Sigmoid colon (tissue), 4 donors: Measurements from ENCODE around the gene CD248.

Experiments used
- EP300 ChIP-seq, 4 donors: sonication (generic); formaldehyde crosslinking; IDR thresholded peaks; one replicate each; pipeline ENCODE4 v1.6.1; 2017; ENCODE audit warnings: antibody characterized with exemption in 4 of 4
- POLR2AphosphoS5 ChIP-seq, 4 donors: sonication (generic); formaldehyde crosslinking; IDR thresholded peaks; one replicate each; pipeline ENCODE4 v1.6.1; 2017; ENCODE audit warnings: antibody characterized with exemption in 4 of 4
- TF ChIP-seq, protein P1 (sequence below), 4 experiments: fragments of 450-650 bp in 3 of 4; fragments of 200-600 bp in 1 of 4; IDR thresholded peaks; one replicate each; pipeline ENCODE4 v1.5.1; 2016 to 2019; ENCODE audit warnings: antibody characterized with exemption in 4 of 4, mild to moderate bottlenecking in 3 of 4, moderate library complexity in 2 of 4

DNA sequence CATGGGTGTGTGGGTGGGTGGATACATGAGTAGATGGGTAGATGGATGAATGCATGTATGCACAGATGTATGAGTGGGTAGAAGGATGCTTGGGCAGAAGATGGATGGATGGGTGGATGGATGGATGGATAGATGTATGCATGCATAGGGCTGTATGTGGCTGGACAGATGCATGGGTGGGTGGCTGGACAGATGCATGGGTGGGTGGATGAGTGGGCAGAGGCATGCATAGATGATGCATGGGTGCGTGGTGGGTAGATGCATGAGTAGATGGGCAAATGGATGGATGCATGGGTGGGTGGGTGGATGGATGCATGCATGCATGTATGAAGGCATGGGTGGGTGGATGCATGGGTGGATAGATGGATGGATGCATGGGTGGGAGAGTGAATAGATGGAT lies 6.8 kb upstream of the CD248 start:
- TF ChIP-seq, protein P1, sequence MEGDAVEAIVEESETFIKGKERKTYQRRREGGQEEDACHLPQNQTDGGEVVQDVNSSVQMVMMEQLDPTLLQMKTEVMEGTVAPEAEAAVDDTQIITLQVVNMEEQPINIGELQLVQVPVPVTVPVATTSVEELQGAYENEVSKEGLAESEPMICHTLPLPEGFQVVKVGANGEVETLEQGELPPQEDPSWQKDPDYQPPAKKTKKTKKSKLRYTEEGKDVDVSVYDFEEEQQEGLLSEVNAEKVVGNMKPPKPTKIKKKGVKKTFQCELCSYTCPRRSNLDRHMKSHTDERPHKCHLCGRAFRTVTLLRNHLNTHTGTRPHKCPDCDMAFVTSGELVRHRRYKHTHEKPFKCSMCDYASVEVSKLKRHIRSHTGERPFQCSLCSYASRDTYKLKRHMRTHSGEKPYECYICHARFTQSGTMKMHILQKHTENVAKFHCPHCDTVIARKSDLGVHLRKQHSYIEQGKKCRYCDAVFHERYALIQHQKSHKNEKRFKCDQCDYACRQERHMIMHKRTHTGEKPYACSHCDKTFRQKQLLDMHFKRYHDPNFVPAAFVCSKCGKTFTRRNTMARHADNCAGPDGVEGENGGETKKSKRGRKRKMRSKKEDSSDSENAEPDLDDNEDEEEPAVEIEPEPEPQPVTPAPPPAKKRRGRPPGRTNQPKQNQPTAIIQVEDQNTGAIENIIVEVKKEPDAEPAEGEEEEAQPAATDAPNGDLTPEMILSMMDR (IDR thresholded peaks at IDR 0.05) = no peak
- TF ChIP-seq POLR2AphosphoS5 (IDR thresholded peaks at IDR 0.05) (no peak), EP300 (IDR thresholded peaks at IDR 0.05) (no peak)
